ENCODE measurements around the gene PTGES3. TPM values are rescaled to one million over a fixed set of nuclear protein-coding genes. Genes with fewer than 3 reads are reported as not detected.

PTGES3 gene
- total and polyA plus RNA-seq, 8 donors: 43.3 to 145 (median 97.2) TPM

- H3K27ac ChIP-seq: peak overlapping the region; percentile 89 to 96 (median 95)
- H3K4me1 ChIP-seq: peaks cover 49 to 81% (median 72%) of the 10 kb centered on the region in 4 donors
- intact Hi-C loops (cut with DNase I; ENCODE audit: low total_unique reads): loop anchor here (10.0 kb wide), 1 partner anchor 51 kb away; the partner anchor contains the start of gene PTGES3
- H3K27me3 ChIP-seq: no peaks in the 10 kb centered on the region
- no peaks in the 10 kb centered on the region for H3K9me3 ChIP-seq
- H3K4me3 ChIP-seq: peak overlapping the region; percentile 80 to 95 (median 86)
- peak in 1 of 2 donors; percentile 15 for DNase-seq
- H3K36me3 ChIP-seq: peaks cover 11 to 13% (median 12%) of the 10 kb centered on the region in 4 donors
- 34 to 45% (median 42%) methylated on average over 12 of the region's 12 CpGs for WGBS, 5 donors
- TF ChIP-seq EP300 (IDR thresholded peaks at IDR 0.05): no peak
- TF ChIP-seq CTCF (IDR thresholded peaks at IDR 0.05): no peak
- TF ChIP-seq POLR2A (IDR thresholded peaks at IDR 0.05): no peak
- no peak for TF ChIP-seq POLR2AphosphoS5 (IDR thresholded peaks at IDR 0.05)
Measured at GRCh38 chr12:56633468-56634241, 54.4 kb downstream of the PTGES3 start.

GRCh38 chr12:56632701-56633467 lies 55.2 kb downstream of the PTGES3 start:
- intact Hi-C loops (cut with DNase I; ENCODE audit: low total_unique reads): loop anchor here (10.0 kb wide), 1 partner anchor 52 kb away; the partner anchor contains the start of gene PTGES3
- H3K4me3 ChIP-seq: peak overlapping the region; percentile 19 to 87 (median 33)
- H3K36me3 ChIP-seq: peaks cover 3 to 6% (median 4%) of the 10 kb centered on the region in 4 donors
- 36 to 57% (median 54%) methylated on average over 4 of the region's 4 CpGs for WGBS, 5 donors
- H3K27me3 ChIP-seq: no peaks in the 10 kb centered on the region
- TF ChIP-seq POLR2AphosphoS5 (IDR thresholded peaks at IDR 0.05) (no peak), CTCF (IDR thresholded peaks at IDR 0.05) (no peak), POLR2A (IDR thresholded peaks at IDR 0.05) (no peak), EP300 (IDR thresholded peaks at IDR 0.05) (no peak)
- peaks cover 49 to 81% (median 79%) of the 10 kb centered on the region in 4 donors for H3K4me1 ChIP-seq
- H3K9me3 ChIP-seq: no peaks in the 10 kb centered on the region
- H3K27ac ChIP-seq: peak overlapping the region; percentile 55 to 96 (median 95)
- DNase-seq: peak in 1 of 2 donors; percentile 30

GRCh38 chr12:56631790-56632700 lies 56.0 kb downstream of the PTGES3 start:
- intact Hi-C loops (cut with DNase I; ENCODE audit: low total_unique reads): loop anchor here (10.0 kb wide), 1 partner anchor 53 kb away; the partner anchor contains the start of gene PTGES3

More at GRCh38 chr12:56631790-56632700, 56.0 kb downstream of the PTGES3 start:
- Histone ChIP-seq H3K9me3 (no peaks in the 10 kb centered on the region), H3K4me1 (peaks cover 44 to 81% (median 79%) of the 10 kb centered on the region in 4 donors), H3K27me3 (no peaks in the 10 kb centered on the region), H3K27ac (peak overlapping the region; percentile 55 to 96 (median 95)), H3K36me3 (peaks cover 0 to 5% (median 2%) of the 10 kb centered on the region in 4 donors), H3K4me3 (peak overlapping the region; percentile 19 to 87 (median 33))
- WGBS, 5 donors: 1 to 5% (median 2%) methylated on average over 12 to 13 of the region's 13 CpGs
- no peak for TF ChIP-seq POLR2AphosphoS5 (IDR thresholded peaks at IDR 0.05)
- TF ChIP-seq EP300 (IDR thresholded peaks at IDR 0.05): no peak
- TF ChIP-seq POLR2A (IDR thresholded peaks at IDR 0.05): no peak
- no peak for TF ChIP-seq CTCF (IDR thresholded peaks at IDR 0.05)
- peak; percentile 82 to 93 for DNase-seq

Data from stomach (tissue), 9 donors.